Gastrocnemius medialis (tissue), 4 donors: ENCODE data around the gene GLI3. TPM values are rescaled to one million over a fixed set of nuclear protein-coding genes. Genes with fewer than 3 reads are reported as not detected.

ENCODE experiments used
- ATAC-seq, 2 donors: fragments of 150-250 bp; one replicate each; pipeline ENCODE4 v1.9.1; 2016
- DNase-seq, 2 donors: peaks; one replicate each; pipeline ENCODE4 v3.0.0-alpha.2; 2019
- H3K27ac ChIP-seq, 4 donors: fragments of 200-600 bp; sonication (generic); 1 replicate in 1 of 4; 2 replicates in 3 of 4; pipeline ENCODE4 v1.5.1; 2016 to 2018; ENCODE audit warnings: mild to moderate bottlenecking in 2 of 4, moderate library complexity in 1 of 4
- H3K27me3 ChIP-seq, 3 donors: fragments of 200-600 bp; sonication (generic) in 2 of 3; 1 replicate in 1 of 3; 2 replicates in 2 of 3; pipeline versions ENCODE4 v1.5.1 to v1.6.0; 2016 to 2019; ENCODE audit warnings: mild to moderate bottlenecking in 1 of 3, moderate library complexity in 1 of 3
- H3K36me3 ChIP-seq, 2 donors: fragments of 200-600 bp; sonication (generic) in 1 of 2; one replicate each; pipeline ENCODE4 v1.5.1; 2017 to 2018
- H3K4me1 ChIP-seq, 2 donors: fragments of 200-600 bp; sonication (generic) in 1 of 2; one replicate each; pipeline ENCODE4 v1.5.1; 2016 to 2017; ENCODE audit warnings: mild to moderate bottlenecking in 2 of 2
- H3K4me3 ChIP-seq, 4 donors: fragments of 200-600 bp; sonication (generic) in 3 of 4; 1 replicate in 1 of 4; 2 replicates in 3 of 4; pipeline ENCODE4 v1.5.1; 2016 to 2019; ENCODE audit warnings: mild to moderate bottlenecking in 2 of 4
- H3K9me3 ChIP-seq, 3 donors: fragments of 200-600 bp; sonication (generic) in 2 of 3; 1 replicate in 1 of 3; 2 replicates in 2 of 3; pipeline ENCODE4 v1.5.1; 2016 to 2019
- POLR2A ChIP-seq, 2 donors: fragments of 450-650 bp; IDR thresholded peaks; one replicate each; pipeline ENCODE4 v1.6.1; 2017; ENCODE audit warnings: antibody characterized with exemption in 2 of 2, mild to moderate bottlenecking in 2 of 2, moderate library complexity in 2 of 2
- in situ Hi-C, 4 donors: fragments of 200-750 bp; cut with MboI; loops; one replicate each; pipeline versions ENCODE4 v1.15.0 to v1.8.0; 2017; ENCODE audit warnings: low sequenced_read_pairs in 4 of 4
- intact Hi-C: fragments of 100-400 bp; cut with DNase I; formaldehyde crosslinking; loops from one replicate; pipeline ENCODE4 v1.15.1; 2023; ENCODE audit warnings: low total_unique reads
- total RNA-seq, 4 donors: library from RNA; depleted of rRNA; stranded (reverse); fragments of >200 nt; gene quantifications; one replicate each; pipeline versions ENCODE4 v1.1.0 to v1.2.3, GENCODE V29; 2016
- TF ChIP-seq, protein P1 (sequence below), 5 experiments: fragments of 450-650 bp in 3 of 5; fragments of 200-600 bp in 2 of 5; sonication (generic) in 2 of 5; IDR thresholded peaks in 4 of 5; conservative IDR thresholded peaks in 1 of 5; 1 replicate in 4 of 5; 2 replicates in 1 of 5; pipeline ENCODE4 v1.5.1; 2016 to 2019; ENCODE audit warnings: antibody characterized with exemption in 5 of 5, mild to moderate bottlenecking in 3 of 5, moderate library complexity in 3 of 5

GLI3 gene
- total RNA-seq, 4 donors from 2014 or later, result 0.46 to 1.6 (median 0.81) TPM

DNA sequence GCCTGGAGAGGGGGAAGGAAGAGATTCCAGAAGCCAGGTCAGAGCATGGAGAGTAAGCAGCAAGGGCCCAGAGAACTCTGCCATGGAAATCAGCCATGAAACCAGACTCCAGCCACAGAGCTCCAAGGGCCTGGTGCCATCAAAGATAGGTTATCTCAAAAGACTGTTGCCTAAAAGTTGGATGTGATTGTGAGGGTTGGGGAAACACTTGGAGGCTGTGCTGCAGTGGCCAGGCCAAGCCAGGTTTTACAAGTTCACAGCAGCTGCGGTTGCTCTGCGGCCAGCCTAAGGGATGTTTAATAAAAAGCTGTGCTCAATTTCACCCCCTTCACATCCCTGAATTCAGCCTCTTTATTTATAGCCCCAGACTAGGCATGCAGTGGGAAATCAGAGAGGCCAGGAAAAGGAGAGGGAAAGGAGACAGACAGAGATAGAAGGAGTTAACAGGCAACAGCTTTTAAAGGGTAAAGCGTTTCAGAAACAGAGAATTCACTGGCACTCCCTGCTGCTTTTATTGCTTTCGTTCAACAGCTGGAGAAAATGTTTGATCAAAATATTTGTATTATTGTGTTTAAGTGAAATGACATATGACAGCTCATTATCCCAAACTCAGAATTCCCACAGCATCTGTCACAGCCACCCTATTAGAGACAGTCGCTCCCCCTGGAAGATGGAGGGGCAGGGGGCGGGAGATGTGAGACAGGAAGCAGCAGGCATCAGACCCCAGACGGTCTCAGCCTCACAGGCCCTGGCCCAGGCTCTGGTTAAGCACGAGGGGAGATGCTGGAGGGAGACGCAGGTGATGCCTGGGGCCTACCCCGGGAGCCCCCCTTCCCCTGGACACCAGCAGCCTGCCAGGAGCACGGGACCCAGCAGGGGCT lies 140.1 kb downstream of the GLI3 start:
- Histone ChIP-seq H3K4me3 (no peak overlapping the region), H3K36me3 (no peaks in the 10 kb centered on the region), H3K27ac (peak overlapping the region; percentile 45 to 63 (median 52)), H3K27me3 (no peaks in the 10 kb centered on the region), H3K9me3 (no peaks in the 10 kb centered on the region), H3K4me1 (peaks cover 18 to 21% of the 10 kb centered on the region in 2 donors)
- in situ Hi-C loops, result no loop called here
- ATAC-seq (peak; percentile 56 to 69), DNase-seq (peak; percentile 15 to 51)
- TF ChIP-seq, protein P1, sequence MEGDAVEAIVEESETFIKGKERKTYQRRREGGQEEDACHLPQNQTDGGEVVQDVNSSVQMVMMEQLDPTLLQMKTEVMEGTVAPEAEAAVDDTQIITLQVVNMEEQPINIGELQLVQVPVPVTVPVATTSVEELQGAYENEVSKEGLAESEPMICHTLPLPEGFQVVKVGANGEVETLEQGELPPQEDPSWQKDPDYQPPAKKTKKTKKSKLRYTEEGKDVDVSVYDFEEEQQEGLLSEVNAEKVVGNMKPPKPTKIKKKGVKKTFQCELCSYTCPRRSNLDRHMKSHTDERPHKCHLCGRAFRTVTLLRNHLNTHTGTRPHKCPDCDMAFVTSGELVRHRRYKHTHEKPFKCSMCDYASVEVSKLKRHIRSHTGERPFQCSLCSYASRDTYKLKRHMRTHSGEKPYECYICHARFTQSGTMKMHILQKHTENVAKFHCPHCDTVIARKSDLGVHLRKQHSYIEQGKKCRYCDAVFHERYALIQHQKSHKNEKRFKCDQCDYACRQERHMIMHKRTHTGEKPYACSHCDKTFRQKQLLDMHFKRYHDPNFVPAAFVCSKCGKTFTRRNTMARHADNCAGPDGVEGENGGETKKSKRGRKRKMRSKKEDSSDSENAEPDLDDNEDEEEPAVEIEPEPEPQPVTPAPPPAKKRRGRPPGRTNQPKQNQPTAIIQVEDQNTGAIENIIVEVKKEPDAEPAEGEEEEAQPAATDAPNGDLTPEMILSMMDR (IDR thresholded peaks at IDR 0.05 in 4 of 5, conservative IDR thresholded peaks at IDR 0.05 in 1 of 5), result no peak
- TF ChIP-seq POLR2A (IDR thresholded peaks at IDR 0.05), result no peak
- intact Hi-C loops, result no loop called here

DNA sequence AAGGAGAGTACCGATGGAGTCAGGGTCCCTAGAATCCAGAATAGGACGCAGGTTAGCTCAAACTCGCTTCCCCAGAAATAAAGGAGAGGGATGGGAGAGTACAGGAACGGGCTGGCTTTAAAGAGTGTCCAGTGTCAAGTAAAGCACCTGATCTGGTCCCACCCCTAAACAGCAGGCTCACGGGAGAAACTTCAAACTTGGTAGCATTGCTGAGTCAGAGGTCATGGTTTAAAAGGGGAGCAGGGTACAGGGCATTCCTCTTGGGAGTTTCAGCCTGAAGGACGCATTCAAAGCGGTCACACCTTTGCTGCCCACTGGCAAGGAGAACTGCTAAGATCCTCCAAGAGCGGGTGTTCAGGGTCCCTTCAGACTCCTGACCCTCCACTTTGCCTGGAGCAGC lies 140.7 kb downstream of the GLI3 start:
- H3K4me1 ChIP-seq, result peaks cover 18 to 21% of the 10 kb centered on the region in 2 donors
- H3K27ac ChIP-seq, result peak overlapping the region; percentile 45 to 63 (median 52)
- H3K27me3 ChIP-seq, result no peaks in the 10 kb centered on the region
- ATAC-seq (peak in 1 of 2 donors; percentile 70), DNase-seq (no peak)
- in situ Hi-C loops (no loop called here), intact Hi-C loops (no loop called here)
- H3K36me3 ChIP-seq, result no peaks in the 10 kb centered on the region
- TF ChIP-seq, protein P1 (IDR thresholded peaks at IDR 0.05 in 4 of 5, conservative IDR thresholded peaks at IDR 0.05 in 1 of 5), result no peak
- no peak for TF ChIP-seq POLR2A (IDR thresholded peaks at IDR 0.05)
- H3K9me3 ChIP-seq, result no peaks in the 10 kb centered on the region
- no peak overlapping the region for H3K4me3 ChIP-seq

DNA sequence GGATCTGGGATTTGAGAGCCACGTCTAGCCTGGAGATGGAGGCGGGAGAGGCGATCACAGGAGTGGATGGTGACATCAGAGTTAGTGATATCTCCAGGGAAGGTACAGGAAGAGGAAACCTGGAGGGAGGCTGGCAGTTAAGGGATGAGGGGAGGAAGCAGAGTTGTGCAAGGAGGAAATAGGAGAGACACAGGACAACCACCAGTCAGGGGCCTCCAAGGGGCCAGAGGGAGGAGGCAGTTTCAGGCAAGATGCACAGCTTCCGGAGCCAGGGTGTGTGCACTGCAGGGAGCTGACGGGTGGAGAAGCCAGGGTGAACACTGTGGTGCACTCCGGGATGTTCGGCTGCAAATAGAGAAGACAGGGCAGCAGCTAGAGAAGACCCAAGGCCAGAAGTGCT lies 141.2 kb downstream of the GLI3 start:
- Histone ChIP-seq H3K36me3 (no peaks in the 10 kb centered on the region), H3K4me1 (peaks cover 18 to 21% of the 10 kb centered on the region in 2 donors), H3K27ac (peak overlapping the region; percentile 45 to 63 (median 52)), H3K4me3 (no peak overlapping the region), H3K9me3 (no peaks in the 10 kb centered on the region), H3K27me3 (no peaks in the 10 kb centered on the region)
- in situ Hi-C loops (no loop called here), intact Hi-C loops (no loop called here)
- TF ChIP-seq, protein P1 (IDR thresholded peaks at IDR 0.05 in 4 of 5, conservative IDR thresholded peaks at IDR 0.05 in 1 of 5), result no peak
- no peak for TF ChIP-seq POLR2A (IDR thresholded peaks at IDR 0.05)
- DNase-seq, result no peak
- peak in 1 of 2 donors; percentile 18 for ATAC-seq

DNA sequence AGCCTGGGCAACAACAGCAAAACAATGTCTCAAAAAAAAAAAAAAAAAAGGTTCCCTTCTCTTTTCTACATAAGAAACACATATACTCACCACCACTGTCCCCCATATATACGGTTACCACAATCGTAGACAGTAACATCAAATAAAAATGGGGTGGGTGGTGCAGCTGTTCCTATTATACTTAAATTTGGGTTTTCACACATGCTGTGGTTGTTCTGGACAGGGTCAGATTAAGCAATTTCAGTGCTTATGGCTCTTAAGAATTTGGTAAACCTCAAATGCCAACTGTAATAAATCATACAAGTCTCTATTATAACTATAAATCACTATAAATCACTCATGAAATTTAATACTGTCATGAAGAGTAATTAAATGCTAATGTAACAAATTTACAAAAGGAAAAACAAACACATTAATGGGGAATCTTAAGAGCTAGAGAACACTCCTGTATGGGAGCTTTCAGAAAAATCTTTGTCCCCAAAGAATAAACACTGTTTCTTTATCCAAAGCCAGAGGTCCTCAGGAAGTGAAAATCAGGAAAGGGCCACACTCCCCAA lies 143.6 kb downstream of the GLI3 start:
- in situ Hi-C loops (no loop called here), intact Hi-C loops (no loop called here)
- Histone ChIP-seq H3K4me1 (peaks cover 18 to 21% of the 10 kb centered on the region in 2 donors), H3K27ac (no peak overlapping the region), H3K36me3 (no peaks in the 10 kb centered on the region), H3K27me3 (no peaks in the 10 kb centered on the region), H3K4me3 (no peak overlapping the region), H3K9me3 (no peaks in the 10 kb centered on the region)
- no peak for ATAC-seq
- no peak for DNase-seq
- no peak for TF ChIP-seq POLR2A (IDR thresholded peaks at IDR 0.05)
- TF ChIP-seq, protein P1 (IDR thresholded peaks at IDR 0.05 in 4 of 5, conservative IDR thresholded peaks at IDR 0.05 in 1 of 5), result no peak
